ENCODE results near the gene COL1A1.
A peak's percentile ranks its signal among the peaks of the same experiment; 100 is the strongest.

Gene COL1A1

GRCh38 chr17:50147841-50148225 lies 53.6 kb downstream of the COL1A1 start:
- in situ Hi-C loops (cut with MboI; ENCODE audit: low sequenced_read_pairs, unreplicated experiment), result no loop called here
- no peak for TF ChIP-seq CTCF (IDR thresholded peaks at IDR 0.05; ENCODE audit: borderline replicate concordance, control extremely low read depth, extremely low read depth, insufficient read depth, missing control alignments)
- DNase-seq (ENCODE audit: low spot score), result no peak

DNA sequence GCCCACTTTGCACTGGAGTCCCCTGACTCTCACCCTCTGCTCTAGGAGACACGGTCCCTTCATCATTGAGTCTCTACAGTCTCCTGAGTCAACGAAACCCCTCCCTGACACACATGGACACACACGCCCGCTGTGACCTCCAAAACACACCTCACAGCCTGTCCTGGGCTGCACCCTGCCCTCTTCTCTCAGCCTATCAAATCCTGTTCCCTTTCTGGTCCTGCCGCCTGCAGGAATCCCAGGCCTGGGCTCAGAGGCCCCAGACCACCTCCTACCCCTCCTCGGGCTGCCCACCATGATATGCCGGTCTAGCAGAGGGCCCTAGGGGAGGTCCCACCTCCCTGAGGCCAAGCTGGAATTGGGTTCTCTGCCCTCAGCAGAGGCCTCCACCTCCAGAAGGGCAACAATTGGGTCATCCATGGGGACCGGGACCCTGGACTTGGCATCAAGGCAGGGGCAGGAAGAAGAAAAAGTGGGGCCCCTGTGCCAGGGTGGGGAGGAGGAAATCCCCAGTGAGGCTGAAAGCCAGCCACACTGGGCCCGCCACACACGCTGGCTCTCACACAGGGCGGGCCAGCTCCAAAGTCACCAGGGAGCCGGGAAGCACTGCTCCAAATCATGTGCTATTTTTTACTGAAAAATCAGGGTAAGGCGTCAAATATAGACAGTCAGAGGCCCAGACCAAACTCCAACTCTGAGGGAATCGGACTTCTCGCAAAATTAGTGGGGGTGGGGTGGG lies 54.3 kb downstream of the COL1A1 start:
- in situ Hi-C loops (cut with MboI; ENCODE audit: low sequenced_read_pairs, unreplicated experiment), result no loop called here
- peak; percentile 62 for DNase-seq (ENCODE audit: low spot score)
- TF ChIP-seq CTCF (IDR thresholded peaks at IDR 0.05; ENCODE audit: borderline replicate concordance, control extremely low read depth, extremely low read depth, insufficient read depth, missing control alignments), result no peak

GRCh38 chr17:50146230-50146926 lies 55.1 kb downstream of the COL1A1 start:
- DNase-seq (ENCODE audit: low spot score), result no peak
- in situ Hi-C loops (cut with MboI; ENCODE audit: low sequenced_read_pairs, unreplicated experiment), result no loop called here
- no peak for TF ChIP-seq CTCF (IDR thresholded peaks at IDR 0.05; ENCODE audit: borderline replicate concordance, control extremely low read depth, extremely low read depth, insufficient read depth, missing control alignments)

DNA sequence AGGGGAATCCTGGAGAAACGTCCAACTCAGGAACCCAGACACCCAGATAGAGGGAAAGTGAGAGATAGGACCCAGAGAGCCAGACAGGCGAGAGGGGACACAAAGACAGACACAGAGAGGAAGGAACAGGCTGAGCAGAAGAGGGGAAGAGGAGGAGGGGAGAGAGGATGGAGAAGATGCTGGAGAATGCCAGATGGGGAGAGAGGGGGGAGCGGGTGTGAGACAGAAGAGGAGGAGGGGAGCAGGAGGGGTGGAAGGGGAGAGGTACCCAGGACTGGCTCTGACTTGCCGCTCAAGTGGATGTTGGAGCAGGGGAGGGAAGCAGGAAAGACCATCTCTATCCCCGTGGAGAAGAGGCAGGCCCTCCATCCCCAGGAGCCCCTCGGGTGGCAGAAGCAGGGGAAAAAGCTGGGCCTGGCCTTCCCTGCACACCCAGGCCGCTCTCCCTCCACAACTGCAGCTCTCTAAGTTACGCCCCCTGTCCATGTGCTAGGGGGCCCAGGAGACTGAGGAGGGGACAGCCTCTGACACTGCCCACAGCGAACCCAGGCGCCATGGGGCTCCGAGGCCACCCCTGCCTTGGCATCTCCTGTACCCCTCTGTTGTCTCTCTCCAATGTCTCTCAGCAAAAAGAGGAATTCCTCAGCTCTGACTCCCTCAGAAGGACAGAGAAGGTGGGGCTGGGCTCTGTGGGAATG lies 55.8 kb downstream of the COL1A1 start:
- in situ Hi-C loops (cut with MboI; ENCODE audit: low sequenced_read_pairs, unreplicated experiment), result no loop called here
- TF ChIP-seq CTCF (IDR thresholded peaks at IDR 0.05; ENCODE audit: borderline replicate concordance, control extremely low read depth, extremely low read depth, insufficient read depth, missing control alignments), result no peak
- DNase-seq (ENCODE audit: low spot score), result no peak

GRCh38 chr17:50144845-50145531 lies 56.4 kb downstream of the COL1A1 start:
- DNase-seq (ENCODE audit: low spot score), result no peak
- TF ChIP-seq CTCF (IDR thresholded peaks at IDR 0.05; ENCODE audit: borderline replicate concordance, control extremely low read depth, extremely low read depth, insufficient read depth, missing control alignments), result no peak
- in situ Hi-C loops (cut with MboI; ENCODE audit: low sequenced_read_pairs, unreplicated experiment), result no loop called here

DNA sequence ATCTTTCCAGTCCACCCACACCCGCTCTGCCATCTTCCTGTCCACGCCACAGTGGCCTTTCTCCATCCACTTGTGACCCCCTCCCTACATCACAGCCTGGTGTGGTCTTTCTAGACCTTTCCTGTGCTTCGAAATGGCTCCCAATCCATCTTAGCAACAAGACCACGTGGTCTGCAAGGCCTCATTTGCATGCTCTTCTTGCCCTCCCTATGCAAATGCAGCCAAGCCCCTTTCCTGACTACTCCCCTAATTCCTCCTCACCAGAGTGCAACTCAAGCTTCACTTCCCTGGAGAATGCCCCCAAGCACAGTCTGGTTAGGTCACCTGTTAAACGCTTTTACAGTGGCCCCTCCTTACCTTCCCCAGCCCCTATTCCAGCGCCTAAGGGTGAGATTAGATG lies 57.1 kb downstream of the COL1A1 start:
- no peak for TF ChIP-seq CTCF (IDR thresholded peaks at IDR 0.05; ENCODE audit: borderline replicate concordance, control extremely low read depth, extremely low read depth, insufficient read depth, missing control alignments)
- in situ Hi-C loops (cut with MboI; ENCODE audit: low sequenced_read_pairs, unreplicated experiment), result no loop called here
- no peak for DNase-seq (ENCODE audit: low spot score)

Measured in GM13976 (cell line).